Measurements from ENCODE around the gene RPAIN.
A peak's percentile ranks its signal among the peaks of the same experiment; 100 is the strongest.

RPAIN gene

DNA sequence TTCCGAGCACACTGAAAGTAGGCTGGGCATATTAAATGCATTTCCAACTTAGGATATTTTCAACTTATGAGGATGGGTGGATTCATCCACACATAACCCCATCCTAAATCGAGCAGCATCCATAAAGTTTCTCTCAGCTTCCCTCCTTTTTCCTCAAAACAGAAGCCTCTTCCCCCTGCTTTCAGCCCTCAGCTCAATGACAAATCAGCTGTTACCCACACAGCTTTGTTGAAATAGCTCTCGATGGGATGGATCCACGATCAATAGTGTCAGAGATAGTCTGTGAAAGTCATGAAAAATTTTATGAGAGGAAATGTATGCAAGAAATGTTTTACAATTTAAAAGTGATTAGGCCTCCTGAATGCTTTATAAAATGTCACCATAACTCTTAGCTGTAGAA lies 46.3 kb downstream of the RPAIN start:
- no peak for DNase-seq (ENCODE audit: low read depth)
- no peak overlapping the region for H3K4me3 ChIP-seq (ENCODE audit: low read length)
- no peak for TF ChIP-seq CTCF (conservative IDR thresholded peaks at IDR 0.05; ENCODE audit: low read length)

- TF ChIP-seq CTCF (conservative IDR thresholded peaks at IDR 0.05; ENCODE audit: low read length): no peak
- peak overlapping the region; percentile 82 for H3K4me3 ChIP-seq (ENCODE audit: low read length)
- no peak for DNase-seq (ENCODE audit: low read depth)
Observed at GRCh38 chr17:5467416-5467815, 47.4 kb downstream of the RPAIN start.

DNA sequence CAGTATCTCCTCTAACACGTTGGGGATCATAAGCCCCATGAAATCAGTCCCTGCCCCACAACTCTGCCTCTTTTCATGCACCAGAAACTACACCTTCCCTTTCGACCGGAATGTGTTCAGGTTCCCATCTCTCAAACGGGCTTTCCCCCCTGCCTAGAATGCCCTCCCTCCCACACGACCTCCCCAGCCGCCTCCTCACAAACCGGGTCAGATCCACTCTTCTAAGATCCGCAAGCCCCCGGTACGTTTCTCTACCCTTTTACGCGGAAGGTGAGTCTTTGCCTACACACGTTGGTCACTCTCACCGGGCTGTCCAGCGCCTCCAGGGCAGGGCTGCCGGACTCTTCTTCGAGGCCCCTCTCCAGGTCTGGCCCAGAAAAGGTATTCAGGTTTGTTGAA lies 48.1 kb downstream of the RPAIN start:
- TF ChIP-seq CTCF (conservative IDR thresholded peaks at IDR 0.05; ENCODE audit: low read length): no peak
- DNase-seq (ENCODE audit: low read depth): no peak
- H3K4me3 ChIP-seq (ENCODE audit: low read length): peak overlapping the region; percentile 82

DNA sequence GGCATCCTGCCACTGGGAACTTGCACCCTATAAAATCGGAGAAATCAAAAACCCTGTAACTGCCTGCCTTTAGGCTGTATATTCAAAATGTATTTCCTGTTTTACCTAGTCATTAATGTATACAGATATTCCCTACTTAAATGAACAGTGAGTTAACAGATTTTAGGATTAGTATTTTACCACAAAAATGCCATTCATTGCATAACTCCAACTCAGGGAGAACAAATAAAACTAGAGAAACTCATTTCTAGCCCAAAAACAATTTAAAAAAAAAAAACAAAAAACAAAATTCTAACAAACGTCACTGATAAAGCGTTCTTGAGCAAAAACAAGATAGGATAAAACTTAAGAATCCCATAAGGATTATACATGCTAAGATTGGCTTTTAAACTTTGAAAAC lies 52.5 kb downstream of the RPAIN start:
- no peak for TF ChIP-seq CTCF (conservative IDR thresholded peaks at IDR 0.05; ENCODE audit: low read length)
- no peak for DNase-seq (ENCODE audit: low read depth)
- H3K4me3 ChIP-seq (ENCODE audit: low read length): no peak overlapping the region

GRCh38 chr17:5473906-5474305 lies 53.9 kb downstream of the RPAIN start:
- no peak for DNase-seq (ENCODE audit: low read depth)
- H3K4me3 ChIP-seq (ENCODE audit: low read length): no peak overlapping the region
- no peak for TF ChIP-seq CTCF (conservative IDR thresholded peaks at IDR 0.05; ENCODE audit: low read length)

- no peak for DNase-seq (ENCODE audit: low read depth)
- H3K4me3 ChIP-seq (ENCODE audit: low read length): no peak overlapping the region
- TF ChIP-seq CTCF (conservative IDR thresholded peaks at IDR 0.05; ENCODE audit: low read length): no peak
Observed at GRCh38 chr17:5478992-5479391, 59.0 kb downstream of the RPAIN start.

- no peak for DNase-seq (ENCODE audit: low read depth)
- no peak overlapping the region for H3K4me3 ChIP-seq (ENCODE audit: low read length)
- TF ChIP-seq CTCF (conservative IDR thresholded peaks at IDR 0.05; ENCODE audit: low read length): no peak; the same call in 1 of the 2 replicates
Observed at GRCh38 chr17:5480962-5481361, 61.0 kb downstream of the RPAIN start.
